WTC11 (cell line): ENCODE results near the gene ATP13A4.

Experiments
- AR ChIP-seq: fragments of 250-450 bp; sonication (Bioruptor Pico); IDR thresholded peaks from 2 replicates; pipeline ENCODE4 v1.9.0; 2021; ENCODE audit warnings: mild to moderate bottlenecking
- CREB1 ChIP-seq: sonication (generic); formaldehyde crosslinking; IDR thresholded peaks from 2 replicates; pipeline ENCODE4 v1.8.0; 2023; ENCODE audit warnings: mild to moderate bottlenecking, missing genetic modification reagents
- CREM ChIP-seq: sonication (generic); formaldehyde crosslinking; IDR thresholded peaks from 2 replicates; pipeline ENCODE4 v1.8.1; 2022; ENCODE audit warnings: mild to moderate bottlenecking, missing genetic modification reagents, moderate library complexity
- CTCF ChIP-seq: fragments of 200-600 bp; IDR thresholded peaks from 2 replicates; pipeline ENCODE4 v1.8.0; 2022; ENCODE audit warnings: antibody characterized with exemption
- FOXP4 ChIP-seq: sonication (generic); formaldehyde crosslinking; IDR thresholded peaks from 2 replicates; pipeline ENCODE4 v1.8.0; 2022; ENCODE audit warnings: mild to moderate bottlenecking, missing genetic modification reagents
- SMAD3 ChIP-seq: sonication (generic); formaldehyde crosslinking; IDR thresholded peaks from 2 replicates; pipeline ENCODE4 v1.8.0; 2022; ENCODE audit warnings: missing genetic modification reagents, mild to moderate bottlenecking, borderline replicate concordance

GRCh38 chr3:193553586-193553985, 1.1 kb downstream of the ATP13A4 start:
- TF ChIP-seq CTCF (no peak), CREM (no peak), SMAD3 (CRISPR knock-in tag) (no peak), FOXP4 (CRISPR knock-in tag) (no peak), AR (CRISPR knock-in tag) (no peak), CREB1 (CRISPR knock-in tag) (no peak)
